Ramos (cell line): Measurements from ENCODE around the gene TCEAL1.
"Not testable (repeated sequence)": the region's sequence is repeated elsewhere in the genome, so short reads cannot be mapped to it uniquely, and the experiment has no call there.

ENCODE experiments used
- in situ Hi-C: fragments of 300-500 bp; cut with MboI; formaldehyde crosslinking; loops from one replicate; pipeline ENCODE4 v1.14.3; 2022; ENCODE audit warnings: low sequenced_read_pairs; ENCODE audit not compliant: unreplicated experiment

TCEAL1 gene, protein sequence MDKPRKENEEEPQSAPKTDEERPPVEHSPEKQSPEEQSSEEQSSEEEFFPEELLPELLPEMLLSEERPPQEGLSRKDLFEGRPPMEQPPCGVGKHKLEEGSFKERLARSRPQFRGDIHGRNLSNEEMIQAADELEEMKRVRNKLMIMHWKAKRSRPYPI

DNA sequence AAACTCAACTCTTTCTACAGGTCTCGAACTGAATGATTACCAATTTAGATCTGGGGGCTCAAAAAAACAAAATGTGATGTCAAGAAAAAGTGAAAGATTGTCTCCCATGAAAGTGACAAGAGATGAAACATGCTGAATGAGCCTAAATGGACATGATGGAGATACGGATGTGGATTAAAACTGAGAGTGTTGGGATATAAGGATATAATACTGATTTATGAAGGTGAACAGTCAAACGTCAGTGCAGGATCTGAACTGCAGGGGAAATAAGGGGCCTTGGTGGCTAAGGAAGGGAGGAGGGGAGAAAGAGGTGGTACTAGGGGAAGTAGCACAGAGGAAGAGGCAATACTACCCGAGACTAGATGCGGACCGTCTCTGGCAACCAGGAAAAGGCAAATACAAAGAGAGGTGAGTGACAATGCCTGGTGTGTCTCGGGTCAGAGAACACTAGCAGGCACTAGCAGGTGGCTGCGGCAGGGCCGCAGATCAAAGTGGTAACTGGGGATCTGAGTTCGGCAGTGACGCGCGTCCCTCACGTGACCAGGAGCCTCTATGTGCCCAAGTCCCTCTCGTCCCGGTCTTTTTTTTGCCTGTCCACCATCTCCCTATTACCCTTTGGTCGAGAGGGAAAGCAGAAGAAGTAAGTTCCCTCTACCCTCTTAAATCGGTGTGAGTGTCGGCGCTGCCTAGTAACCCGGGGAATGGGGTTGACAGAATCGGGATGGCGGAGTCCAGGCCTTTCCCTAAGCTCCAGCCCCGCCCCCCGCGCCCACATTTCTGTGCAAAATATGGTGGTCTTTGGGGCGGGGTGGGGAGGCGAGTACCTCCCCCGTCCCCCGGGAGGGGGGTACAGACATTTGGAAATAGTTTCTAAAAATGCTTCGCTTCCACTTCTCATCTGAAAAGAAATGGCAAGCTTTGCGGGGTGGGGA is at the start of gene TCEAL1:
TSS of gene TCEAL1 (plus strand) at position 590 of the 932 bp plus-strand sequence. CDS start 942 bp downstream, outside the sequence.
- in situ Hi-C loops, result no loop called here

DNA sequence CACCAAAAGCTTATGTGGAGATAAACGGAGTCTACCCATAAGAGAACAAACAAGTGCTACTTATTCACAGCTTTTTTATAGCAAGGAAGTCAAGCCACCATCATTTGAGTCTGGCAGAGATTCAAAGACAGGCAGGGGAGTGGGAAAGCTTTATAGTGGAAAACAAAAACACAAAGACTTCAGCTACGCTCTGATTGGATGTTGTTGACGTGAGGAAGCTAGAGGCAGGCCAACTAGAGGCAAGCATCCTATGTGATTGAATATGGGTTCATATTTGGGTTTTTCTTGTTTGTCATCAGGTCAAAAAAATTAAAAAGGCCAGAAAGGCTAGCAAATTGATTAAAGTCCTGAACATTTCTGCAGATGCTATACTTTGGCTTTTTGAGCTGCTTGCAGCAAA is 44.2 kb upstream of the TCEAL1 start:
- in situ Hi-C loops, result no loop called here

DNA sequence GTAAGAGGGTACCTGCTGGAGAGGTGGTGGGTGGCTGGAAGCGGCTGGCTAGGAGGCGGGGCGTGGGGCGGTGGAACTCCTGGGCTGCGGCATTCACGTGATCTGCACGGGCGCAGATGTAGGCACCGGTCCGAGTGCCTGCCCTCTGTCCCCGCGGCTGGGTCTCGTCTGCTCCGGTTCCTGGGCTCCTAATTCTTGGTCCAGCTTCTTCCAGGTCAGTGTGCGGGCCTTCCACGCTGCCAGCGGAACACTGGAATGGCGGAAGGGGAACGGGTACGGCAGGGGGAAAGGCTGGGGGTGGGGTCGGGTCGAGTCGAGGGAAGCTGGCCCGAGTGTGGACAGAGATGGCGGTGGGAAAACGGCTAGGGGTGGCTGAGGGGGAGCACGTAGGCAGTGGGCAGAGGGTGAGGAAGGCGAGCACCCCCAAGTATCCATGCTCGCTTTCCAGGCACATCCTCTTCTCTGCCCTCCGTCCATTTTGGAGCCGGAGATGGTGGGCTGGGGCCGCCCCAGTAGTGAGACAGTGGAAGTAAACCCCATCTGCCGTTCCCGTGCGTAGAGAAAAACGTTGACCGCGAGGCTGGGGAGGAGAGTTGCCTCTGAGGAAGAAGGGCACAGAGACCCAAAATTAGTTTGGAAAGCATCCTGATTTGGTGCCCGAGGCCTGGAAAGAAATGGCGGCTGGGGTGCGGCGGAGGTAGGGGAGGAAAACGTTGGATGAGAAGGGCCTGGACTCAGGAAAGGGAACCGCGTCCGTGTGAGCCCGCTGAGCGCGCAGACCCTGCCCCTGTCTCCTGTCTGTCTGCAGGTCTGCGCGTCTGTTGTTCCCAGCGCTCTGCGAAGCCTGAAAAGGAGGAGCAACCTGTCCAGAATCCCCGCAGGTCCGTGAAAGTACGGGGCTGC is 43.1 kb upstream of the TCEAL1 start, which contains the start of gene TCEAL4:
TSS of gene TCEAL4 (plus strand) at position 105 of the 903 bp plus-strand sequence. CDS start 1,161 bp downstream, outside the sequence.
- in situ Hi-C loops, result no loop called here

DNA sequence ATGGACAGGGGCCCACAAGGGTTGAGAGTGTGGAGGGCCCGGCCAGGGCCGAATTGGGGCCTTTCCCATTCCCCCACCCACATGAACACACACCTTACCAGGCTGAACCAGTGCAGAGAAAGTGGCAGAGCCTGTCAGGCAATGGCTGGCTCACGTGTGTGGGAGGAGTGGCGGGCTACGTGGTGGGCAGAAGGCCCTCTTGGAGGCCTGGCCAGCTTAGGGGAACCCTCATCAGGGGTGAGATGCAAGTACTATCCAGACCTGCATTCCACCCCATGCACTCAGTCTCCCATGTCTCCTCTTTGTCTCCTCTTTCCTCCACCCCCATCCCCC is 42.5 kb upstream of the TCEAL1 start:
- in situ Hi-C loops, result no loop called here

DNA sequence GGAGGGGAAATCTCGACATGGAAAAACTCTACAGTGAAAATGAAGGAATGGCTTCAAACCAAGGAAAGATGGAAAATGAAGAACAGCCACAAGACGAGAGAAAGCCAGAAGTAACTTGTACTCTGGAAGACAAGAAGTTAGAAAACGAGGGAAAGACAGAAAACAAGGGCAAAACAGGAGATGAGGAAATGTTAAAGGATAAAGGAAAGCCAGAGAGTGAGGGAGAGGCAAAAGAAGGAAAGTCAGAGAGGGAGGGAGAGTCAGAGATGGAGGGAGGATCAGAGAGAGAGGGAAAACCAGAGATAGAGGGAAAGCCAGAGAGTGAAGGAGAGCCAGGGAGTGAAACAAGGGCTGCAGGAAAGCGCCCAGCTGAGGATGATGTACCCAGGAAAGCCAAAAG is 42.1 kb upstream of the TCEAL1 start:
- in situ Hi-C loops, result no loop called here

DNA sequence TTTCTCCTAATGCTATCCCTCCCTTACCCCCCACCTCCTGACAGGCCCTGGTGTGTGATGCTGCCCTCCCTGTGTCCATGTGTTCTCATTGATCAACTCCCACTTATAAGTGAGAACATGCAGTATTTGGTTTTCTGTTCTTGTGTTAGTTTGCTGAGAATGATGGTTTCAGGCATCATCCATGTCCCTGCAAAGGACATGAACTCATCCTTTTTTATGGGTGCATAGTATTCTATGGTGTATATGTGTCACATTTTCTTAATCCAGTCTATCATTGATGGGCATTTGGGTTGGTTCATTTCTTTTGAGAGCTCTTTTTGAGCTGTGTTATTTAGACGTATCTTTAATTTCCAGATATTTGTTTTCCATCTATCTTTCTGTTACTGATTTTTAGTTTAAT is 36.5 kb upstream of the TCEAL1 start:
- in situ Hi-C loops, result not testable (repeated sequence)

DNA sequence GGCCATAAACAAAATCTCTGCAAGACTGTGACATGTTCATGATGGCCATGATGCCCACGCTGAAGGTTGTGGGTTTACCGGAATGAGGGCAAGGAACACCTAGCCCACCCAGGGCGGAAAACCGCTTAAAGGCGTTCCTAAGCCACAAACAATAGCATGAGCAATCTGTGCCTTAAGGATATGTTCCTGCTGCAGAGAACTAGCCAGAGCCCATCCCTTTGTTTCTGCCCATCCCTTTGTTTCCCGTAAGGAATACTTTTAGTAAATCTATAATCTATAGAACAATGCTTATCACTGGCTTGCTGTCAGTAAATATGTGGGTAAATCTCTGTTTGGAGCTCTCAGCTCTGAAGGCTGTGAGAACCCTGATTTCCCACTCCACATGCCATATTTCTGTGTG is 33.6 kb upstream of the TCEAL1 start:
- in situ Hi-C loops, result not testable (repeated sequence)

DNA sequence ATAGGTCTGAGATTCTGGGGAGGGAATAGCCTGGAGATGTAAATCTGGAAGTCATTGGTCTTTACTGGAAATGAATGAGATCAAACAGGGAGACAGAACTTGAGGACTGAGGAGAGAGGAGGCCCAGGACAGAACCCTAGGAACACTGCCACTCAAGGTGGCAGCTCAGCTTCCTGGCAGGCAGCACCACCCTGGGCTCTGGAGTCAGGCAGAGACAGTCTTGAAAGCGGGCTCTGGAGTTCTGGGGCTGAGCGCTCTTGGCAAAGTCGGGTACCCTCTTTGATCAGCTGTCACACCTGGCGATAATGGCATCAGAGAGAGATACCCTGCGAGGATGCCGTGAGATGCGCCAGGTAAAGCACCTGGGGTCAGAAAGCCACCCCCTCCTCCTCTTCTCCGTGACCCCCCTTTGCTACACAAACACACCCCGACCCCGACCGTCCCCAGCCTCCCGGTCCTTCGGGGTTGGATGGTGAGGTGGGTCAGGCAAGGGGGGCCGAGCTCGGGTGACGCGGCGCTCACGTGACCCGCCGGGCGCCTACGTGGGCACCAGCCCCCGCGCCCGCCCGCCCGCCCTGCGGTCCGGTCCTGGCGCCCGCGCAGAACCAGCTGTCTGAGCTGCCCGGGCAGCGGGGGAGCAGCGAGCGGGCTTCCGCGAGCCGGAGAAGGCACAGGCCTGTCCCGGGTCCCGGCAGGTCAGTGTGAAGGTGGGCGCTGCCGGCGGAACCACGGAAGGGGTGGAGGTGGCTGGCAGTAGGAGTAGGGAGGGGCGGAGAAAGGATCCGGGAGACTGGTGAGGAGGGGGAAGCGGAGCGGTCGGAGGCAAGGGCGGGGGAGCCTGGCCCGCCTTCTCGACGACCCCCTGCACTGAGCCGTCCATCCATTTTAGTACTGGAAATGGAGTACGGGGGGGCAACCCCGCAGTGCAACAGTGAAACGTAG is 21.1 kb upstream of the TCEAL1 start, which contains the start of gene TCEAL3:
TSS of gene TCEAL3 (plus strand) at position 600 of the 942 bp plus-strand sequence. CDS start 1,102 bp downstream, outside the sequence.
- in situ Hi-C loops, result no loop called here

DNA sequence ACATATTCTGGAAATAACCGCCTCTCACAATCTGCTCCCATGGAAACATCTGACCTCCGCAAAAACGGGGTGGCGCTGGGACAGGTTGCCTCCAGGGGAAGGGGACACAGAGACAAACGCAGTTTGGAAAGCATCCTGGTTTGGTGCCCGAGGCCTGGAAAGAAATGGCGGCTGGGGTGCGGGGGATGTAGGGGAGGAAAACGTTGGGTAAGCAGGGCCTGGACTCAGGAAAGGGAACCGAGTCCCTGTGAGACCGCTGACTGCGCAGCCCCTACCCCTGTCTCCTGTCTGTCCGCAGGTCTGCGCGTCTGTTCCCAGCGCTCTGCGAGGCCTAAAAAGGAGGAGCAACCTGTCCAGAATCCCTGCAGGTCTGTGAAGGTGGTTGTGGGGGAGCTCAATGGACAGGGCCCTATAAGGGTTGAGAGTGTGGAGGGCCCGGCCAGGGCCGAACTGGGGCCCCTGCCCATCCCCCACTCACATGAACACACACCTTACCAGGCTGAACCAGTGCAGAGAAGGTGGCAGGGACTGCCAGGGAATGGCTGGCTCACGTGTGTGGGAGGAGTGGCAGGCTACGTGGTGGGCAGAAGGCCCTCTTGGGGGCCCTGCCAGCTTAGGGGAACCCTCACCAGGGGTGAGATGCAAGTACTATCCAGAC is 20.3 kb upstream of the TCEAL1 start:
- in situ Hi-C loops, result no loop called here

DNA sequence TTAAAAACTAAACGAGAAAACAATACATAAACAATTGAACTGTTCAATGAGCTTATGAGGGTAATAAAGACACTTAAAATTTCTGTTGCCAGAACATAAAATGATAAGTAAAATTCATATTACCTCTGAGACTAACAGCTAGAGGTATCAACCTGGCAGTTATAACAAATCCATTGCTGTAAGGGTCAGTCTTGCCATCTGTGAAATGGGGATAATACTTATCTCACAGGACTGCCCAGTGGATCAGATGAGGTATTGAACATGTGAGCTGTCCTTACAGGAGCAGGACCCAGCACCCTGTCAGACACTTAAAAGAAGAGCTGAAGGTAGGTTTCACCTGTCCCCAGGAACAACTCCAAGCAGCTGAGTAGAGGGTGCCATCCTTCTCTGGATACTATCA is 18.5 kb upstream of the TCEAL1 start:
- in situ Hi-C loops, result no loop called here

DNA sequence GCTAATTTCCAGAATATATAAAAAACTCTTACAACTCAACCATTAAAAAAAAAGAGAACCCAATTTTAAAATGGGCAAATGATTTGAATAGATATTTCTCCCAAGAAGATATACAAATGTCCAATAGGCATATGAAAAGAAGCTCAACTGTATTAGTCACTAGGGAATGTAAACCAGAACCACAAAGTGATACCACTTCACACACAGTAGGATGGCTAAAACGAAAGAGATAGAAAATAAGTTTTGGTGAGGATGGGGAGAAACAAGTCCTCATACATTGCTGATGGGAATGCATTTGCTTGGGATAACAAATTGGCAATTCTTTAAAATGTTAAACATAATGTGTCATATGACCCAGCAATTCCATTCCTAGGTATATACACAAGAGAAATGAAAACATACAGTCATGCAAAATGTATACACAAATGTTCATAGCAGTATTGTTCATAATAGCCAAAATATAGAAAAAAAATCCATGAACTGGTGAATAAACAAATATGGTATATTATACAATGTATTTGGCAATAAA is 15.3 kb upstream of the TCEAL1 start:
- in situ Hi-C loops, result no loop called here

DNA sequence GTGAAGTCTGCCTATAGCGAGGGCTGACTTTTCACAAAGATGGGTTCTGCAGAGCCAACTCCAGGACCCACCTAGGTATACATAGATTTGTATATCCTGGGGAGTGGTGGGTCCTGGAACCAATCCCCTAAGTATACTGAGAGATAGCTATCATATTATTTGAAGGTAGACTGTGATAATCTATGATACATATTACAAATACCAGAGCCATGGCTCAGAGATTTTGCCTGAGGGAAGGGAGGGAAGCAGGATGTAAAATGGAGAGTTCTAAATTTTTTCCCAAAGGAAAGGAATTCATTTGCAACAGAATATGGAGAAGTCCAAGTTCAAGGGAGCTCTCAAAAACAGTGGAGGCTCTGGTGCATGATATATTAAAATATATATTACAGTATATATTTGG is 13.8 kb upstream of the TCEAL1 start:
- in situ Hi-C loops, result no loop called here

DNA sequence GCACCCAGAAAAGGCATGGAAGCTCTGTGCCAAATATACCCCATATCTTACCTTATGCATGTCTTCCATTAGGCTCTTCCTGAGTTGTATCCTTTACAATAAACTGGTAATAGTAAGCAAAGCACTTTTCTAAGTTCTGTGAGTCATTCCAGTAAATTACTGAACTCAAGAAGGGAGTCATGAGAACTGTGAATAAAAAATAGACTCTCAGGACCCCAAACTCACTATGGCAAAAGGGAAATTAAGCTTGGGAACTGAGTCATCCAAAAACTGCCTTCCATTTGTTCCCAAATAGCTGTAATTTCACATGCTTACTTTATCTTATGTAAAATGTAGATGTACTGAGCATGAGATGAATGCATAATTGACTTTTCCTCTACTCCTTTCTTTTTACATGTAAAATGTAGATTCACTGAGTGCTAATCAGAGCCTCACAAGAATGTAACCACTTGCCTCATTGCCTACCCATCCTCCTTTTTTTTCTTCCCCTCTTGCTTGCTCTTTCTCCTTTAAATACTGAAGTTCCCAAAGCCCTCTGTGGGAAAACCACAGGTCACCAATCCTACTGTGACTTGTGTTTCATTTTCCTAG is 12.9 kb upstream of the TCEAL1 start:
- in situ Hi-C loops, result no loop called here

DNA sequence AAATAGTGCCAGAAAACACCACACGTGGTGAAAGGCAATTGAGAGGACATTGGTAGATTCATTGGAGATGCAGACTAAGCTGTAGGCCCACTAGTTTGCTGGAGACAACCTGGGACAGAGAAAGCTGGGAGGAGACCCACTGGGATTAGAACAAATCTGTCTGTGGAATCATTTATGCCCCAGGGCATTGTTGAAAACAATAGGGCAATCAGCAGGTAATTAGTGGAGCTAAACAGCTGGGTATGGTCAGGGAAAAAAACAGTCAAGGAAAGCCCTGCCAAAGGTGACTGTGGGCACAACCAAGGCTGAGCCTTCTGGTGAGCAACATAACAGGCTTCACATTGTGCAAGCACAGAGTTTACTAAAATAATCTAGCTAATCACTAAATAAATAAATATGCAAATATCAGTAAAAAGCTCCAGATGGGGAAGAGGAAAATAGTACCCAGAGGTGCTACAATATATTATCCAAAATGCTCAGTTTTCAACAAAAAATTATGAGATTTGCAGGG is 12.0 kb upstream of the TCEAL1 start:
- in situ Hi-C loops, result no loop called here

DNA sequence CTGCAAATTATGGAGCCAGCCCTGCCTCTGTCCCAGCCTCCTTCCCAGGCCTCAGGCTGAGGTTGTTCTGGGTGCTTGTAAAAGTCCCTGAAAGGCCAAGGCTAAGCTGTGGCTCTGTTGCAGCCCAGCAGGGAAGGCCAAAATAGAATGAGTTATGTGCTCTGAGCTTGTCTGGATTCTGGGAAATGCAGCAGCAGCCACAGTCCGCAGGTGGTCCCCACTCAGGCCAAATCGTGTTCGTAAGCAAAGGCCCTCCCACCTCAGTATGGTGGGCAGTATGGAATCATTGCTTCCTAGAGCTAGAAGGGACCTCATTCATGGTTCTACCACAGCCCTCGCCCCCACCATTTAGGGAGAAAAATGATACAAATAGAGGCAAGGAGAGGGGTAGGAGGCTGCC is 4.7 kb upstream of the TCEAL1 start:
- in situ Hi-C loops, result no loop called here

DNA sequence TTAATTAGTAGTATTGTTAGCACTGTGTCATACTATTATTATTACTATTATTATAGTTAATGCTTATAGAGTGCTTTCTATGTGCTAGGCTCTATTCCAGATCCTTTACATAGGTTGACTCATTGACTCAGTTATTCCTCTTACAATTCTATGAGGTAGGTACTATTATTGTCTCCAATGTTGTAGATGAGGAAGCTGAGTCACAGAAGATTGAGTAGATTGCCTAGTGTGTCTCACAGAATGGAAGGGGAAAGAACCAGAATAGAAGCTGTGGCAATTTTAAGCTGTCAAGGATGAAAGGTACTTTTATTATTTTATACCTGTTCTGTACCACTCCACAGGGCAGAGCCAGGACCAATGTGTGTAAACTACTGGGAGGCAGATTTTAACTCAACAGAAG is 1.9 kb upstream of the TCEAL1 start:
- in situ Hi-C loops, result no loop called here

DNA sequence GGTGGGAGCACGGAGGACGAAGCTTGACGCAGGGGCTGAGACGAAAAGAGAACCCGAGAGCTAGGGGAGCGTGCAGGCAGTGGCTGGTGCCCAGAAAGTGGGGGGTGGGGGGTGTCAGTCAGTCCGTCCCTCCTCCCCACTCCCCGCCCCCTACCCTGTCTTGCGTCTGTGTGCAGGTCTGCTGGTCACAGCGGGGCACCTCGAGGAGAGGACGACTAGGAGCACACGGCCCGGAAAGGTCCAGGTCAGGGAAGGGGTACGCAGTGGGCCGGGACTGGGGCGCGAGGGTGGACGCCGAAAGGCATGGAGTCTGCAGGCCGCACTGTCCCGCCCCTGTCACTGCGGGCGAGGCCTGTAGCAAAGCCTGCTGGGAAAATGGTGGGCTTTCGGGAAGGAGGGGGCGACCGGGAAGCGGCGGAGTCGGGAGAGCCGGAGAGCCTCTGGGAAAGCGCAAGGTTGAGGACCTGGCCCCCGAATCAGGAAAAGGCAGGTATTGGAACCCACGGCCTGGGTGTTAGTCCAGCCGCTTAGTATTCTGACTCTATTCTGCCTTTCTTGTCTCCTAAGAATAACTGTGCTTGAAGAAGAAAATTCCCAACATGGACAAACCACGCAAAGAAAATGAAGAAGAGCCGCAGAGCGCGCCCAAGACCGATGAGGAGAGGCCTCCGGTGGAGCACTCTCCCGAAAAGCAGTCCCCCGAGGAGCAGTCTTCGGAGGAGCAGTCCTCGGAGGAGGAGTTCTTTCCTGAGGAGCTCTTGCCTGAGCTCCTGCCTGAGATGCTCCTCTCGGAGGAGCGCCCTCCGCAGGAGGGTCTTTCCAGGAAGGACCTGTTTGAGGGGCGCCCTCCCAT is 769 bp downstream of the TCEAL1 start:
- in situ Hi-C loops, result no loop called here
